T-helper 17 cell (primary cell): ENCODE results near the gene CCDC78. TPM values are rescaled to one million over a fixed set of nuclear protein-coding genes. Genes with fewer than 3 reads are reported as not detected.
"Not testable (repeated sequence)": the region's sequence is repeated elsewhere in the genome, so short reads cannot be mapped to it uniquely, and the experiment has no call there.

Experiments used
- ATAC-seq: fragments of 150-1000 bp; cut with Tn5 transposase; 2 replicates; pipeline ENCODE4 v1.10.0; 2021; ENCODE audit warnings: mild to moderate bottlenecking, moderate library complexity
- DNase-seq, 3 donors: peaks; one replicate each; pipeline versions ENCODE4 v3.0.0 to v3.0.0-alpha.2; 2020 to 2021
- H3K9me3 ChIP-seq: one replicate; pipeline ENCODE4 v1.7.0; 2013; ENCODE audit warnings: low read length, mild to moderate bottlenecking; ENCODE audit not compliant: control insufficient read depth, poor library complexity, severe bottlenecking
- H3K27ac Mint-ChIP-seq: one replicate; pipeline ENCODE4 v1.8.0; 2022; ENCODE audit warnings: mild to moderate bottlenecking, moderate library complexity, mixed read lengths
- H3K27me3 Mint-ChIP-seq: one replicate; pipeline ENCODE4 v1.8.0; 2022; ENCODE audit warnings: mixed read lengths
- H3K36me3 Mint-ChIP-seq: one replicate; pipeline ENCODE4 v1.8.0; 2022; ENCODE audit warnings: low read depth, mixed read lengths
- H3K4me1 Mint-ChIP-seq: one replicate; pipeline ENCODE4 v1.8.0; 2022; ENCODE audit warnings: mild to moderate bottlenecking, mixed read lengths
- H3K4me3 Mint-ChIP-seq: one replicate; pipeline ENCODE4 v1.8.0; 2022; ENCODE audit warnings: mild to moderate bottlenecking, moderate library complexity, mixed read lengths
- total RNA-seq, 4 donors: library from RNA in 2 of 4; stranded (reverse) in 2 of 4; gene quantifications; one replicate each; pipeline ENCODE4 v1.2.3 and lab custom pipeline; 2022 to 2026

Gene CCDC78
- total RNA-seq, 2 donors from 2014 or later, result 3.4 to 3.7 TPM

- not testable (repeated sequence) for DNase-seq, H3K4me1 Mint-ChIP-seq
Observed at GRCh38 chr16:754121-754607, 27.9 kb upstream of the CCDC78 start.

GRCh38 chr16:752007-752312 is 25.7 kb upstream of the CCDC78 start:
- H3K4me1 Mint-ChIP-seq, result peaks cover 4% of the 10 kb centered on the region
- no peaks in the 10 kb centered on the region for H3K27me3 Mint-ChIP-seq

More at GRCh38 chr16:754121-754607, 27.9 kb upstream of the CCDC78 start:
- not testable (repeated sequence) for H3K36me3 Mint-ChIP-seq, H3K27ac Mint-ChIP-seq, H3K4me3 Mint-ChIP-seq, ATAC-seq, H3K9me3 ChIP-seq, H3K27me3 Mint-ChIP-seq

GRCh38 chr16:751152-752006 is 25.1 kb upstream of the CCDC78 start:
- DNase-seq (no peak), ATAC-seq (no peak)
- Mint-ChIP-seq H3K4me1 (peaks cover 4% of the 10 kb centered on the region), H3K36me3 (no peaks in the 10 kb centered on the region), H3K27me3 (no peaks in the 10 kb centered on the region), H3K4me3 (no peak overlapping the region), H3K27ac (no peak overlapping the region)
- no peaks in the 10 kb centered on the region for H3K9me3 ChIP-seq

More at GRCh38 chr16:752007-752312, 25.7 kb upstream of the CCDC78 start:
- H3K36me3 Mint-ChIP-seq, result no peaks in the 10 kb centered on the region
- H3K27ac Mint-ChIP-seq, result no peak overlapping the region
- DNase-seq (no peak), ATAC-seq (no peak)
- no peaks in the 10 kb centered on the region for H3K9me3 ChIP-seq
- H3K4me3 Mint-ChIP-seq, result no peak overlapping the region

- no peak for ATAC-seq
- H3K36me3 Mint-ChIP-seq, result no peaks in the 10 kb centered on the region
- no peak for DNase-seq
- H3K9me3 ChIP-seq, result no peaks in the 10 kb centered on the region
- peaks cover 4% of the 10 kb centered on the region for H3K4me1 Mint-ChIP-seq
- H3K4me3 Mint-ChIP-seq, result no peak overlapping the region
- no peaks in the 10 kb centered on the region for H3K27me3 Mint-ChIP-seq
- no peak overlapping the region for H3K27ac Mint-ChIP-seq
Observed at GRCh38 chr16:750485-750884, 24.2 kb upstream of the CCDC78 start.

- ATAC-seq (no peak), DNase-seq (no peak)
- Mint-ChIP-seq H3K4me1 (no peaks in the 10 kb centered on the region), H3K36me3 (no peaks in the 10 kb centered on the region), H3K27ac (no peak overlapping the region), H3K27me3 (no peaks in the 10 kb centered on the region), H3K4me3 (no peak overlapping the region)
- H3K9me3 ChIP-seq, result no peaks in the 10 kb centered on the region
Observed at GRCh38 chr16:749010-749409, 22.8 kb upstream of the CCDC78 start.

- no peak for DNase-seq
- no peaks in the 10 kb centered on the region for H3K27me3 Mint-ChIP-seq
- H3K9me3 ChIP-seq, result no peaks in the 10 kb centered on the region
- no peaks in the 10 kb centered on the region for H3K4me1 Mint-ChIP-seq
- no peak overlapping the region for H3K27ac Mint-ChIP-seq
- no peak for ATAC-seq
- no peak overlapping the region for H3K4me3 Mint-ChIP-seq
- no peaks in the 10 kb centered on the region for H3K36me3 Mint-ChIP-seq
Observed at GRCh38 chr16:747978-748746, 21.9 kb upstream of the CCDC78 start.

- Mint-ChIP-seq H3K36me3 (no peaks in the 10 kb centered on the region), H3K4me3 (no peak overlapping the region), H3K27ac (no peak overlapping the region), H3K4me1 (no peaks in the 10 kb centered on the region), H3K27me3 (no peaks in the 10 kb centered on the region)
- ATAC-seq, result no peak
- DNase-seq, result no peak
- no peaks in the 10 kb centered on the region for H3K9me3 ChIP-seq
Observed at GRCh38 chr16:746637-747036, 20.4 kb upstream of the CCDC78 start.

- Mint-ChIP-seq H3K27me3 (no peaks in the 10 kb centered on the region), H3K4me3 (no peak overlapping the region), H3K27ac (no peak overlapping the region), H3K4me1 (no peaks in the 10 kb centered on the region), H3K36me3 (no peaks in the 10 kb centered on the region)
- no peak for ATAC-seq
- no peaks in the 10 kb centered on the region for H3K9me3 ChIP-seq
- no peak for DNase-seq
Observed at GRCh38 chr16:745739-746138, 19.5 kb upstream of the CCDC78 start.

- no peak for ATAC-seq
- no peaks in the 10 kb centered on the region for H3K36me3 Mint-ChIP-seq
- H3K4me3 Mint-ChIP-seq, result no peak overlapping the region
- H3K27ac Mint-ChIP-seq, result no peak overlapping the region
- no peaks in the 10 kb centered on the region for H3K9me3 ChIP-seq
- no peaks in the 10 kb centered on the region for H3K27me3 Mint-ChIP-seq
- H3K4me1 Mint-ChIP-seq, result peaks cover 2% of the 10 kb centered on the region
- peak in 1 of 3 donors; percentile 9 for DNase-seq
Observed at GRCh38 chr16:743794-744500, 17.7 kb upstream of the CCDC78 start.

- not testable (repeated sequence) for DNase-seq, H3K36me3 Mint-ChIP-seq, H3K27ac Mint-ChIP-seq, H3K9me3 ChIP-seq, H3K4me3 Mint-ChIP-seq, ATAC-seq, H3K4me1 Mint-ChIP-seq, H3K27me3 Mint-ChIP-seq
Observed at GRCh38 chr16:742894-743293, 16.7 kb upstream of the CCDC78 start.

GRCh38 chr16:741986-742629 is 15.9 kb upstream of the CCDC78 start:
- no peak for DNase-seq
- ATAC-seq, result no peak
- Mint-ChIP-seq H3K27me3 (no peaks in the 10 kb centered on the region), H3K27ac (peak overlapping the region; percentile 56), H3K4me1 (peaks cover 2% of the 10 kb centered on the region), H3K36me3 (no peaks in the 10 kb centered on the region), H3K4me3 (peak overlapping the region; percentile 83)
- H3K9me3 ChIP-seq, result no peaks in the 10 kb centered on the region

- H3K4me3 Mint-ChIP-seq, result peak within 1 kb of the TSS; percentile 83
- DNase-seq (peak; percentile 88 to 94 (median 89)), ATAC-seq (peak; percentile 90)
- peak within 1 kb of the TSS; percentile 56 for H3K27ac Mint-ChIP-seq
- H3K9me3 ChIP-seq, result no peaks in the 10 kb centered on the region
- H3K27me3 Mint-ChIP-seq, result no peaks in the 10 kb centered on the region
- H3K4me1 Mint-ChIP-seq, result peaks cover 2% of the 10 kb centered on the region
- H3K36me3 Mint-ChIP-seq, result no peaks in the 10 kb centered on the region
Observed at GRCh38 chr16:740764-741505, 14.7 kb upstream of the CCDC78 start, which contains the start of gene CIAO3. Gene CIAO3, minus strand, starts transcription at chr16:740997. Its CDS starts 12 bp downstream, at chr16:740985.
